HepG2 (cell line): ENCODE measurements around the gene SMIM8.

Experiments used
- CBX2 ChIP-seq, 2 experiments: fragments of 200-600 bp in 1 of 2; sonication (generic); formaldehyde crosslinking in 1 of 2; IDR thresholded peaks; 2 replicates each; pipeline versions ENCODE4 v1.7.0 to v1.8.1; 2018 to 2022; ENCODE audit warnings: low read depth in 2 of 2, low read length in 1 of 2, mild to moderate bottlenecking in 1 of 2, missing genetic modification reagents in 1 of 2
- CHCHD3 ChIP-seq: sonication (generic); formaldehyde crosslinking; IDR thresholded peaks from 2 replicates; pipeline ENCODE4 v1.8.0; 2022; ENCODE audit warnings: mild to moderate bottlenecking, missing genetic modification reagents, moderate library complexity
- POLR2AphosphoS5 ChIP-seq: IDR thresholded peaks from 2 replicates; pipeline ENCODE4 v1.6.1; 2012; ENCODE audit warnings: low read depth, low read length
- ZNF326 ChIP-seq: sonication (generic); formaldehyde crosslinking; IDR thresholded peaks from 2 replicates; pipeline ENCODE4 v1.4.0; 2020; ENCODE audit warnings: missing genetic modification reagents, borderline replicate concordance

GRCh38 chr6:87378947-87379346 lies 56.6 kb downstream of the SMIM8 start:
- TF ChIP-seq ZNF326 = no peak
- TF ChIP-seq CBX2 (IDR thresholded peaks at IDR 0.05; ENCODE audit: low read depth, low read length) = no peak
- TF ChIP-seq CBX2 (CRISPR knock-in tag; IDR thresholded peaks at IDR 0.05; ENCODE audit: low read depth) = no peak
- no peak for TF ChIP-seq POLR2AphosphoS5
- no peak for TF ChIP-seq CHCHD3 (CRISPR knock-in tag)
